H1 (cell line): ENCODE data around the gene TMPRSS2. TPM values are rescaled to one million over a fixed set of nuclear protein-coding genes. Genes with fewer than 3 reads are reported as not detected.

ENCODE experiments used
- CTCF ChIA-PET: fragments of 300-600 bp; sonication (Branson Sonifier 250); formaldehyde crosslinking; loops from one replicate; lab custom pipeline; 2021; ENCODE audit not compliant: partially characterized antibody; lab: Charles Lee
- POLR2A ChIA-PET: fragments of 300-600 bp; sonication (Branson Sonifier 250); formaldehyde crosslinking; loops from one replicate; lab custom pipeline; 2021; ENCODE audit warnings: inconsistent platforms; ENCODE audit not compliant: partially characterized antibody; lab: Charles Lee
- DNase-seq, 2 experiments: peaks; one replicate each; pipeline versions ENCODE4 v3.0.0 to v3.0.0-alpha.2; 2010 to 2022; ENCODE audit warnings: low spot score in 2 of 2, low read depth in 1 of 2, mixed read lengths in 1 of 2
- FAIRE-seq: peaks from 2 replicates; lab custom pipeline; 2011; peaks lifted over from hg19 to GRCh38; lab: Jason Lieb, UNC
- H2AFZ ChIP-seq: 2 replicates; pipeline ENCODE4 v1.8.1; 2012; ENCODE audit warnings: low read length, inconsistent platforms
- H2AK5ac ChIP-seq: 2 replicates; pipeline ENCODE4 v1.6.1; 2013; ENCODE audit warnings: low read depth, low read length
- H2BK120ac ChIP-seq: replicated peaks from 2 replicates; pipeline ENCODE3; 2013; ENCODE audit warnings: low read depth, low read length, inconsistent platforms
- H2BK12ac ChIP-seq: 2 replicates; pipeline ENCODE4 v1.6.1; 2013; ENCODE audit warnings: low read depth, low read length
- H2BK15ac ChIP-seq: 2 replicates; pipeline ENCODE4 v1.6.1; 2013; ENCODE audit warnings: low read length
- H2BK20ac ChIP-seq: 2 replicates; pipeline ENCODE4 v1.6.1; 2013; ENCODE audit warnings: low read length
- H2BK5ac ChIP-seq: 2 replicates; pipeline ENCODE4 v1.6.1; 2013; ENCODE audit warnings: low read depth, low read length
- H3K14ac ChIP-seq: 2 replicates; pipeline ENCODE4 v1.6.1; 2013; ENCODE audit warnings: inconsistent platforms; ENCODE audit not compliant: insufficient read length
- H3K18ac ChIP-seq: 2 replicates; pipeline ENCODE4 v1.6.1; 2013; ENCODE audit warnings: low read length; ENCODE audit errors: extremely low read depth
- H3K23ac ChIP-seq: 2 replicates; pipeline ENCODE4 v1.6.1; 2013; ENCODE audit warnings: inconsistent platforms; ENCODE audit not compliant: insufficient read length
- H3K23me2 ChIP-seq: 2 replicates; pipeline ENCODE4 v1.6.1; 2013; ENCODE audit warnings: low read depth, low read length
- H3K27ac ChIP-seq: 2 replicates; pipeline ENCODE4 v1.6.1; 2011; ENCODE audit warnings: low read depth, low read length, inconsistent platforms
- H3K27me3 ChIP-seq, 4 experiments: replicated peaks in 1 of 4; 1 replicate in 1 of 4; 2 replicates in 3 of 4; pipeline versions ENCODE4 v1.6.1 to v1.8.1; 2011 to 2013; ENCODE audit warnings: low read length in 3 of 4, mild to moderate bottlenecking in 3 of 4, inconsistent platforms in 2 of 4, mixed read lengths in 2 of 4, moderate library complexity in 1 of 4; ENCODE audit not compliant: control insufficient read depth in 3 of 4, insufficient read depth in 3 of 4; ENCODE audit errors: extremely low read depth in 1 of 4
- H3K36me3 ChIP-seq, 4 experiments: 2 replicates each; pipeline versions ENCODE4 v1.6.1 to v1.8.1; 2011 to 2013; ENCODE audit warnings: mild to moderate bottlenecking in 4 of 4, low read length in 3 of 4, moderate library complexity in 2 of 4, control low read depth in 1 of 4, inconsistent platforms in 1 of 4; ENCODE audit not compliant: insufficient read depth in 4 of 4, control insufficient read depth in 2 of 4
- H3K4ac ChIP-seq: replicated peaks from 2 replicates; pipeline ENCODE3; 2013; ENCODE audit warnings: low read length, low read depth, mixed read lengths, inconsistent platforms; ENCODE audit not compliant: insufficient read length
- H3K4me1 ChIP-seq, 4 experiments: replicated peaks in 1 of 4; 1 replicate in 1 of 4; 2 replicates in 3 of 4; pipeline versions ENCODE4 v1.6.1 to v1.8.1; 2011 to 2013; ENCODE audit warnings: low read length in 3 of 4, inconsistent platforms in 2 of 4, mixed read lengths in 1 of 4; ENCODE audit not compliant: insufficient read depth in 4 of 4, control insufficient read depth in 3 of 4
- H3K4me2 ChIP-seq, 2 experiments: 2 replicates each; pipeline versions ENCODE4 v1.6.1 to v1.8.1; 2011 to 2013; ENCODE audit warnings: low read depth in 2 of 2, low read length in 2 of 2, control low read depth in 1 of 2, inconsistent platforms in 1 of 2, mild to moderate bottlenecking in 1 of 2; ENCODE audit not compliant: insufficient read depth in 1 of 2
- H3K4me3 ChIP-seq, 4 experiments: fragments of 200-600, 300-600 bp in 1 of 4; sonication (generic), shearing (Covaris generic), sonication (Bioruptor Twin) in 1 of 4; 2 replicates each; pipeline versions ENCODE4 v1.5.1 to v1.8.1; 2011 to 2016; ENCODE audit warnings: low read length in 4 of 4, low read depth in 3 of 4, control low read depth in 2 of 4, inconsistent platforms in 2 of 4, mild to moderate bottlenecking in 2 of 4, mixed read lengths in 1 of 4, moderate library complexity in 1 of 4; ENCODE audit not compliant: insufficient read depth in 2 of 4; ENCODE audit errors: extremely low read depth in 1 of 4
- H3K56ac ChIP-seq: replicated peaks from 2 replicates; pipeline ENCODE3; 2013; ENCODE audit warnings: low read depth, mild to moderate bottlenecking, mixed read lengths, low read length, inconsistent platforms; ENCODE audit not compliant: insufficient read length
- H3K79me1 ChIP-seq: 2 replicates; pipeline ENCODE4 v1.6.1; 2013; ENCODE audit warnings: low read depth, low read length, control low read depth
- H3K79me2 ChIP-seq, 2 experiments: 2 replicates each; pipeline versions ENCODE4 v1.6.1 to v1.8.1; 2012 to 2013; ENCODE audit warnings: low read length in 2 of 2, mild to moderate bottlenecking in 2 of 2, inconsistent platforms in 1 of 2; ENCODE audit not compliant: insufficient read depth in 2 of 2, control insufficient read depth in 1 of 2
- H3K9ac ChIP-seq, 4 experiments: replicated peaks in 1 of 4; 1 replicate in 1 of 4; 2 replicates in 3 of 4; pipeline versions ENCODE4 v1.6.1 to v1.8.1; 2011 to 2013; ENCODE audit warnings: low read depth in 3 of 4, low read length in 3 of 4, control low read depth in 2 of 4, mild to moderate bottlenecking in 2 of 4, moderate library complexity in 2 of 4, inconsistent platforms in 1 of 4; ENCODE audit errors: extremely low read depth in 1 of 4
- H3K9me3 ChIP-seq, 2 experiments: 2 replicates each; pipeline versions ENCODE4 v1.6.1 to v1.8.1; 2012 to 2013; ENCODE audit warnings: mild to moderate bottlenecking in 2 of 2, moderate library complexity in 2 of 2, control low read depth in 1 of 2, inconsistent platforms in 1 of 2, low read depth in 1 of 2, low read length in 1 of 2, mixed read lengths in 1 of 2; ENCODE audit not compliant: insufficient read depth in 2 of 2
- H4K20me1 ChIP-seq, 2 experiments: replicated peaks in 1 of 2; 2 replicates each; pipeline versions ENCODE3 to v1.8.1; 2011 to 2013; ENCODE audit warnings: inconsistent platforms in 2 of 2, low read length in 2 of 2, mild to moderate bottlenecking in 1 of 2; ENCODE audit not compliant: insufficient read depth in 2 of 2, control insufficient read depth in 1 of 2
- H4K5ac ChIP-seq: 2 replicates; pipeline ENCODE4 v1.6.1; 2013; ENCODE audit warnings: low read length, low read depth, mixed read lengths, inconsistent platforms; ENCODE audit not compliant: insufficient read length
- H4K8ac ChIP-seq: 2 replicates; pipeline ENCODE4 v1.8.0; 2013; ENCODE audit warnings: mild to moderate bottlenecking, moderate library complexity, low read length, inconsistent platforms; ENCODE audit not compliant: insufficient read depth; ENCODE audit errors: extremely low read depth
- H4K91ac ChIP-seq: replicated peaks from 2 replicates; pipeline ENCODE3; 2013; ENCODE audit warnings: low read length, mixed read lengths, inconsistent platforms; ENCODE audit not compliant: insufficient read length
- BCL11A ChIP-seq, 2 experiments: IDR thresholded peaks; one replicate each; pipeline ENCODE4 v1.6.1; 2011; ENCODE audit warnings: low read depth in 2 of 2, low read length in 2 of 2, mild to moderate bottlenecking in 2 of 2
- CHD1 ChIP-seq: IDR thresholded peaks from 2 replicates; pipeline ENCODE4 v1.6.1; 2012; ENCODE audit warnings: low read depth, low read length, improper control_type of control experiment
- HDAC2 ChIP-seq, 2 experiments: fragments of 300-600 bp in 1 of 2; sonication (generic) in 1 of 2; IDR thresholded peaks; 2 replicates each; pipeline ENCODE4 v1.6.1; 2011 to 2012; ENCODE audit warnings: low read depth in 2 of 2, low read length in 2 of 2, mild to moderate bottlenecking in 2 of 2, moderate library complexity in 2 of 2, borderline replicate concordance in 1 of 2, inconsistent platforms in 1 of 2
- HDAC6 ChIP-seq: IDR thresholded peaks from one replicate; pipeline ENCODE4 v1.7.1; 2012; ENCODE audit warnings: low read depth, mild to moderate bottlenecking, inconsistent platforms, low read length, moderate library complexity
- KDM4A ChIP-seq: IDR thresholded peaks from one replicate; pipeline ENCODE4 v1.7.1; 2012; ENCODE audit warnings: low read depth, mild to moderate bottlenecking, moderate library complexity, low read length, inconsistent platforms; ENCODE audit not compliant: severe bottlenecking
- POU5F1 ChIP-seq: IDR thresholded peaks from 2 replicates; pipeline ENCODE4 v1.6.1; 2011; ENCODE audit warnings: low read depth, mild to moderate bottlenecking, low read length, moderate library complexity
- RNF2 ChIP-seq: fragments of 200-900, 300-1000 bp; sonication (generic); IDR thresholded peaks from 2 replicates; pipeline ENCODE4 v1.7.1; 2016; ENCODE audit warnings: borderline replicate concordance, low read depth, mild to moderate bottlenecking, antibody characterized with exemption, low read length; ENCODE audit not compliant: poor library complexity, severe bottlenecking; ENCODE audit errors: missing control alignments
- SIN3A ChIP-seq, 2 experiments: IDR thresholded peaks in 1 of 2; conservative IDR thresholded peaks in 1 of 2; 2 replicates each; pipeline ENCODE4 v1.6.1; 2011 to 2012; ENCODE audit warnings: low read length in 2 of 2, improper control_type of control experiment in 1 of 2, low read depth in 1 of 2, mild to moderate bottlenecking in 1 of 2
- SIX5 ChIP-seq: IDR thresholded peaks from 2 replicates; pipeline ENCODE4 v1.6.1; 2011; ENCODE audit warnings: mild to moderate bottlenecking, low read depth, low read length
- TAF1 ChIP-seq: IDR thresholded peaks from 2 replicates; pipeline ENCODE4 v1.6.1; 2011; ENCODE audit warnings: mild to moderate bottlenecking, low read depth, low read length
- TCF12 ChIP-seq: IDR thresholded peaks from 2 replicates; pipeline ENCODE4 v1.6.1; 2011; ENCODE audit warnings: low read depth, mild to moderate bottlenecking, low read length
- WGBS, 2 experiments: shearing (Covaris generic) in 1 of 2; methylation state at CpG; one replicate each; pipeline versions ENCODE4 v1.1.6 to v1.1.7; 2013 to 2015; ENCODE audit warnings: low lambda C conversion rate in 2 of 2, mixed read lengths in 2 of 2, inconsistent platforms in 1 of 2, low coverage in 1 of 2, missing lambda C conversion rate in 1 of 2; ENCODE audit not compliant: insufficient replicate concordance in 2 of 2, insufficient coverage in 1 of 2, insufficient read length in 1 of 2; ENCODE audit errors: extremely low coverage in 1 of 2, missing lambda C conversion rate in 1 of 2; 5-methylcytosine and 5-hydroxymethylcytosine counted together
- polyA plus RNA-seq, 7 experiments: library from polyadenylated mRNA; depleted of rRNA in 3 of 7; stranded (reverse) in 5 of 7; unstranded in 2 of 7; fragments of >200 nt in 5 of 7; fragments of 200-250 nt in 2 of 7; gene quantifications; 1 replicate in 5 of 7; 2 replicates in 1 of 7; 4 replicates in 1 of 7; pipeline versions ENCODE4 v1.2.1 to v1.2.3, GENCODE V29; 2011 to 2013; ENCODE audit warnings: missing spikeins in 2 of 7, mixed read lengths in 2 of 7
- total RNA-seq: library from RNA; stranded (reverse); fragmentation: NEBNext Ultra II Directional; extraction: Animal tissue kit (Norgen Biotek cat#: 25700); gene quantifications from 2 replicates; pipeline ENCODE4 v1.2.1, GENCODE V29; 2021
- TF ChIP-seq, protein P1 (sequence below): IDR thresholded peaks from 2 replicates; pipeline ENCODE4 v1.6.1; 2011; ENCODE audit warnings: low read depth, mild to moderate bottlenecking, low read length; ENCODE audit not compliant: insufficient read depth

Gene TMPRSS2
- total and polyA plus RNA-seq, 2 of the 8 experiments (the other 6 are each of a cell fraction or from before 2014, with no cell fraction given) = 9.2 to 11.0 TPM

DNA sequence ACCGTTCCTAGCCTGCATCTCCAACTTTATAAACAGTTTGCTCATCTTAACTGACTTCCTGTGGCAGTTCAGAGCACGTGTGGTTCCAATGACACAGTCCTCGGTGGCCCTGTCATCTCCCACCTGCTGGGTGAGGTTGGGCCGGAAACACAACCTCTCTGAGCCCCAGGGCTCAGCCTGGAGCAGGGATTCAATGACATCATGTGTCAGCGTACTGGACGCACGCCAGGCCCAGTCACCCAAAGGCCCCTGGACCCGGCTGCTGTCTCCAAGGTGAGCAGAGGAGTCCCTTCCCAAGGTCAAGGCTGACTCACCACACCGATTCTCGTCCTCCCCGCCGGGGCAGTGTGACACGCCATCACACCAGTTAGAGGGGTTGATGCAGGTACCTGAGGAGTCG is 19.9 kb downstream of the TMPRSS2 start:
- no peak overlapping the region for H2BK12ac ChIP-seq
- H3K56ac ChIP-seq = no peak overlapping the region
- H3K79me1 ChIP-seq = no peaks in the 10 kb centered on the region
- peaks cover 0 to 8% (median under 1%) of the 10 kb centered on the region in 4 experiments; a peak in 3 of 8 replicates for H3K36me3 ChIP-seq
- no peak overlapping the region for H3K27ac ChIP-seq
- no peaks in the 10 kb centered on the region for H3K9me3 ChIP-seq
- no peak overlapping the region for H2BK20ac ChIP-seq
- no peak for TF ChIP-seq HDAC6
- TF ChIP-seq RNF2 = no peak
- no peak for TF ChIP-seq BCL11A (IDR thresholded peaks at IDR 0.05; ENCODE audit: low read depth in 2 of 2, low read length in 2 of 2)
- no peak for TF ChIP-seq KDM4A
- TF ChIP-seq HDAC2 (IDR thresholded peaks at IDR 0.05; ENCODE audit: borderline replicate concordance in 1 of 2, low read depth in 2 of 2, low read length in 2 of 2) = no peak
- no peak for TF ChIP-seq TAF1
- no peak for TF ChIP-seq SIX5
- no peak for TF ChIP-seq SIN3A (conservative IDR thresholded peaks at IDR 0.05 in 1 of 2, IDR thresholded peaks at IDR 0.05 in 1 of 2; ENCODE audit: low read depth in 1 of 2, low read length in 2 of 2)
- TF ChIP-seq, protein P1, sequence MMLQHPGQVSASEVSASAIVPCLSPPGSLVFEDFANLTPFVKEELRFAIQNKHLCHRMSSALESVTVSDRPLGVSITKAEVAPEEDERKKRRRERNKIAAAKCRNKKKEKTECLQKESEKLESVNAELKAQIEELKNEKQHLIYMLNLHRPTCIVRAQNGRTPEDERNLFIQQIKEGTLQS = no peak
- TF ChIP-seq TCF12 = no peak
- no peak for TF ChIP-seq CHD1
- no peak for TF ChIP-seq POU5F1
- H3K14ac ChIP-seq = no peak overlapping the region
- H2BK5ac ChIP-seq = no peak overlapping the region
- no peak for DNase-seq
- ChIA-PET POLR2A (no interaction called here), CTCF (no interaction called here)
- H3K4ac ChIP-seq = no peak overlapping the region
- no peak overlapping the region for H2BK120ac ChIP-seq
- H4K91ac ChIP-seq = no peak overlapping the region
- no peak overlapping the region for H3K4me2 ChIP-seq
- H3K23me2 ChIP-seq = peaks cover 1% of the 10 kb centered on the region; the same call in 1 of the 2 replicates
- H3K23ac ChIP-seq = no peak overlapping the region
- H4K8ac ChIP-seq = no peak overlapping the region
- H3K4me1 ChIP-seq = no peaks in the 10 kb centered on the region
- no peak overlapping the region for H2AK5ac ChIP-seq
- H2BK15ac ChIP-seq = no peak overlapping the region
- 84% methylated on average over 12 of the region's 14 CpGs; no CpG with 5 or more reads in 1 of the 2 experiments for WGBS, 2 experiments
- no peaks in the 10 kb centered on the region for H3K27me3 ChIP-seq
- H3K4me3 ChIP-seq = no peak overlapping the region
- no peaks in the 10 kb centered on the region for H3K79me2 ChIP-seq
- no peak overlapping the region for H3K9ac ChIP-seq
- H3K18ac ChIP-seq = no peak overlapping the region
- H4K5ac ChIP-seq = no peak overlapping the region
- no peak overlapping the region for H2AFZ ChIP-seq
- no peaks in the 10 kb centered on the region for H4K20me1 ChIP-seq
- no peak for FAIRE-seq
